KOPT-K1 (cell line): ENCODE measurements around the gene FAM3A.

ENCODE experiments used
- H3K27ac ChIP-seq: fragments of 200-600 bp; sonication (generic); 2 replicates; pipeline ENCODE4 v1.5.1; 2016; ENCODE audit warnings: antibody characterized with exemption, mild to moderate bottlenecking, low read depth, low read length; ENCODE audit not compliant: poor library complexity, severe bottlenecking
- H3K36me3 ChIP-seq: fragments of 200-600 bp; sonication (generic); 2 replicates; pipeline ENCODE4 v1.5.1; 2017; ENCODE audit warnings: antibody characterized with exemption, mild to moderate bottlenecking, low read length, moderate library complexity; ENCODE audit not compliant: insufficient read depth
- H3K9me3 ChIP-seq: fragments of 200-600 bp; sonication (generic); 2 replicates; pipeline ENCODE4 v1.5.1; 2017; ENCODE audit warnings: antibody characterized with exemption, low read length, mild to moderate bottlenecking; ENCODE audit not compliant: insufficient read depth, poor library complexity, severe bottlenecking

Gene FAM3A

DNA sequence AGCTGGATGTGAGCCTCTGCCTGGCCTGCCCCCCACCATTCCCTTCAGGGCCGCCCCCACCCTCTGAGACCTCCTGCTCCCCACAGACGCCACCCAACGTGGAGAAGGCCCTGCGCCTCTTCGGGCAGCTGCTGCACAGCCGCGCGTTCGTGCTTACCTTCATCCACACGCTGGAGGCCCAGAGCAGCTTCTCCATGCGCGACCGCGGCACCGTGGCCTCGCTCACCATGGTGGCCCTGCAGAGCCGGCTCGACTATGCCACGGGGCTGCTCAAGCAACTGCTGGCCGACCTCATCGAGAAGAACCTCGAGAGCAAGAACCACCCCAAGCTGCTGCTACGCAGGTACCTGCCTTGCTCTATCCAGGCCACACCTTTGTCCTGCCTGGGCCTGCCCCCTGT lies 47.8 kb downstream of the FAM3A start:
- H3K9me3 ChIP-seq, result no peaks in the 10 kb centered on the region
- no peak overlapping the region for H3K27ac ChIP-seq
- H3K36me3 ChIP-seq, result peaks cover 72% of the 10 kb centered on the region; the same call in 1 of the 2 replicates

- H3K36me3 ChIP-seq, result peaks cover 72% of the 10 kb centered on the region; the same call in 1 of the 2 replicates
- H3K9me3 ChIP-seq, result no peaks in the 10 kb centered on the region
- no peak overlapping the region for H3K27ac ChIP-seq
Observed at GRCh38 chrX:154467556-154467955, 48.5 kb downstream of the FAM3A start.

GRCh38 chrX:154466907-154467306 lies 49.1 kb downstream of the FAM3A start:
- H3K36me3 ChIP-seq, result peaks cover 76% of the 10 kb centered on the region; the same call in 1 of the 2 replicates
- no peaks in the 10 kb centered on the region for H3K9me3 ChIP-seq
- H3K27ac ChIP-seq, result no peak overlapping the region

DNA sequence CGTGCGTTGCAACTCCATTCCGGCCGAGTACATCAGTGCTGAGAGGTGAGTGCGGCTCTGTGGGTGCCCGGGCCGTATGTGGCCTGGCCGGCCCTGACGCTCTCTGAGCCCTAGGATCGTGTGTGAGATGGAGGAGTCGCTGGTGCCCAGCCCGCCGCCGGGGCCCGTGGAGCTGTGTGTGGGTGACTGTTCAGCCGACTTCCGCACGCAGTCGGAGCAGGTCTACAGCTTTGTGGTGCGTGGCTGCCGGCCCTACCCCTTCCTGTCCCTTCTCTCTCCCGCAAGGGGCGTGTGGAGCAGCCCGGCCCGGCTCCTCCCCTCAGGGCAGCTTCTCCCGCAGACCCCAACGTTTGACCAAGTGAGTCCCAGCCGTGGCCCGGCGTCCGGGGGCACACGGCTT lies 50.0 kb downstream of the FAM3A start:
- H3K27ac ChIP-seq, result no peak overlapping the region
- peaks cover 71% of the 10 kb centered on the region; the same call in 1 of the 2 replicates for H3K36me3 ChIP-seq
- no peaks in the 10 kb centered on the region for H3K9me3 ChIP-seq

DNA sequence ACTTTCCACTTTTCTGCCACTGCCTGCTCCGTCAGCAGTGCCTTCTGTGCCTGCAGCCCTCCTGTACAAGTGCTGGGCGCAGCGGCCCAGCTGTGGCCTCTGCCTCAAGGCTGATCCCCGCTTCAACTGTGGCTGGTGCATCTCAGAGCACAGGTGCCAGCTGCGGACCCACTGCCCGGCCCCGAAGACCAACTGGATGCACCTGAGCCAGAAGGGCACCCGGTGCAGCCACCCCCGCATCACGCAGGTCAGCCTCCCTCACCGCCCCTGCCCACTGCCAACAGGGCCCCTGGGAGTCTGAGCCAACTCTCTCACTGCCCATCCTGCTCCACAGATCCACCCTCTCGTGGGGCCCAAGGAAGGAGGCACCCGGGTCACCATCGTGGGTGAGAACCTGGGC lies 50.4 kb downstream of the FAM3A start:
- Histone ChIP-seq H3K36me3 (peaks cover 67% of the 10 kb centered on the region; the same call in 1 of the 2 replicates), H3K9me3 (no peaks in the 10 kb centered on the region), H3K27ac (no peak overlapping the region)

DNA sequence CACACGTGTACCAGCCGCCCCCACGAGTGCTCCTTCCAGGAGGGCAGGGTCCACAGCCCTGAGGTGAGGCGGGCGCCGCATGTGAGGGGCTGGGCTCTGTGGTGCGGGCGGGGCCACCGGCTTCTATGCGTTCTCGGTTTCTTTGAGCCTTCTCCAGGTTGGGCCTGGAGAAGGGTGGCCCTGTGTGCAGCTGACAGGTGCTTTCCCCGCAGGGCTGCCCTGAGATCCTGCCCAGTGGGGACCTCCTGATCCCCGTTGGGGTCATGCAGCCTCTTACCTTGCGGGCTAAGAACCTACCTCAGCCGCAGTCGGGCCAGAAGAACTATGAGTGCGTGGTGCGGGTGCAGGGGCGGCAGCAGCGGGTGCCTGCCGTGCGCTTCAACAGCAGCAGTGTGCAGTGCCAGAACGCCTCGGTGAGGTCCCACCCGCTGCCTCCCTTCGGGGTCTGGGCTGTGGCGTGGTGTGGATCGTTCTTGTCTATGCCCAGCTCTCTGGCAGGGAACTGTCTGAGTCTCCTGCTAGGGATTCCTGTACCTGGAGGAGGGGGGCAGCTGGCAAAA lies 51.1 kb downstream of the FAM3A start:
- H3K36me3 ChIP-seq, result peaks cover 60% of the 10 kb centered on the region; the same call in 1 of the 2 replicates
- H3K27ac ChIP-seq, result no peak overlapping the region
- no peaks in the 10 kb centered on the region for H3K9me3 ChIP-seq

DNA sequence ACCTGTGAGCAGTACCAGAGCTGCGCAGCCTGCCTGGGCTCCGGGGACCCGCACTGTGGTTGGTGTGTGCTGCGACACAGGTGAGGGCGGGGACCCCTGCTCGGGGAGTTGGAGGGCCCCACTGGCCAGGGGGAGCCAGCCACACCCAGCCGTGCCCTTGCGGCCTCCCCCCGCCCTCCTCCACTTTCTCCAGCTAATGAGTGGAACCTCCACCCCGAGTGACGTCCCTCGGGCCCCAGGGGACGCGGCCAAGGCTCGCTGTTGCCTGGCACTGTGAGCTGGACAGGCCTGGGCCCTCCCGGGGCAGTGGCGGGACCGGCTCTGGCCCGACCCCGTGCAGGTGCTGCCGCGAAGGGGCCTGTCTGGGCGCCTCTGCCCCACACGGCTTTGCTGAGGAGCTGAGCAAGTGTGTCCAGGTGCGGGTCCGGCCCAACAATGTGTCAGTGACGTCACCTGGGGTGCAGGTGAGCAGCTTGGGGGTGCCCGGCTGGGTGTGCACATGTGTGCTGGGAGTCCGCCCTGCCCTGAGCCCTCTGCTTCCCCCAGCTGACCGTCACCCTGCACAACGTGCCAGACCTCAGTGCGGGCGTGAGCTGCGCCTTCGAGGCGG lies 52.3 kb downstream of the FAM3A start:
- Histone ChIP-seq H3K27ac (no peak overlapping the region), H3K36me3 (peaks cover 50% of the 10 kb centered on the region; the same call in 1 of the 2 replicates), H3K9me3 (no peaks in the 10 kb centered on the region)

- H3K36me3 ChIP-seq, result peaks cover 36% of the 10 kb centered on the region; the same call in 1 of the 2 replicates
- no peaks in the 10 kb centered on the region for H3K9me3 ChIP-seq
- H3K27ac ChIP-seq, result no peak overlapping the region
Observed at GRCh38 chrX:154462396-154462795, 53.6 kb downstream of the FAM3A start.

DNA sequence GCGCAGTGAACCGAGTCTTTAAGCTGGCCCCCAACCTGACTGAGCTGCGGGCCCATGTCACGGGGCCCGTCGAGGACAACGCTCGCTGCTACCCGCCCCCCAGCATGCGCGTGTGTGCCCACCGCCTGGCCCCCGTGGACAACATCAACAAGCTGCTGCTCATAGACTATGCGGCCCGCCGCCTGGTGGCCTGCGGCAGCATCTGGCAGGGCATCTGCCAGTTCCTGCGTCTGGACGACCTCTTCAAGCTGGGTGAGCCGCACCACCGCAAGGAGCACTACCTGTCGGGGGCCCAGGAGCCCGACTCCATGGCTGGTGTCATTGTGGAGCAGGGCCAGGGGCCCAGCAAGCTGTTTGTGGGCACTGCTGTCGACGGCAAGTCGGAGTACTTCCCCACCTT lies 55.7 kb downstream of the FAM3A start:
- H3K9me3 ChIP-seq, result no peaks in the 10 kb centered on the region
- H3K27ac ChIP-seq, result no peak overlapping the region

GRCh38 chrX:154459832-154460231 lies 56.2 kb downstream of the FAM3A start:
- H3K9me3 ChIP-seq, result no peaks in the 10 kb centered on the region
- H3K36me3 ChIP-seq, result peaks cover 18% of the 10 kb centered on the region; the same call in 1 of the 2 replicates
- H3K27ac ChIP-seq, result no peak overlapping the region

More for the DNA sequence above, 55.7 kb downstream of the FAM3A start:
- H3K36me3 ChIP-seq, result peaks cover 22% of the 10 kb centered on the region; the same call in 1 of the 2 replicates

- Histone ChIP-seq H3K27ac (peak overlapping the region; percentile 60), H3K36me3 (peaks cover 11% of the 10 kb centered on the region; the same call in 1 of the 2 replicates), H3K9me3 (no peaks in the 10 kb centered on the region)
Observed at GRCh38 chrX:154458954-154459778, 56.9 kb downstream of the FAM3A start.

DNA sequence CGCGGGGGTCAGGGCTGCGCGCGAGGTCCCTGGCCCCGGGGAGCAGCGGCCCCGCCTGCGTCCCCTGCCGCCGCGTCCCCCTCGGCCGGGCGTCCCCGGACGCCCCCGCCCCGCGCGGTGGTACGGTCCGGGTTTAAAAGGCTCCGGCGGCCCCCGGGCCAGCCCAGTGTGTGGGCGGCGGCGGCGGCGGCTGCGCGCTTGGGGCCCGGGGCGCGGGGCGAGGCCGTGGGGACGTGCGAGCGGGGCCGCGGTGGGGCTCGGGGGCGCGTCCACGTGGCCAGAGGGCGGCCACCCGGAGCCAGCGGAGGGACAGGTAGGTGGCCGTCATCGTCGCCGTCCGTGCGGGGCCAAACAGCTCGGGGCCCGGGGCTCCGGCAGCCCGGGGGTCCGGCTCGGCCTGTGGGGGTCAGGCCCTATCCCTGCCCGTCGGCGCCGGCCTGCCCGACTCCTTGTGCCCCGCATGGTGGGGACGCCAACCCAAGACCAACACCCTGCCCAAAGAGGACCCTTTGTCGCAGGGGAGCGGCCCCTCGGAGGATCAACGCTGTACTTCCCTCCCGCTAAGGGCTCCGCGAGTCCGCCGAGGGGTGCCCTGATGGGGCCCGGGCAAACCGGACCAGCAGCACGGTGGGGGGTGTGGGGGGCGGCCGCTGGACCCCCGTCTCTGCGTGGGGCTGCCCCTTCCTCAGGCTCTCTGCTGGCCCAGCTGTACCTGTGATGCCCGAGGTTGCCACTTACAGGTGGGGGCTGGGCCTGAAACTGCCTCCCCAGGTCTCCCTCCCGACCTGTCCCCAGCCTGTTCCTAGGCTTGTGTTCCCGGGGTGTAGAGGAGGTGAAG lies 57.7 kb downstream of the FAM3A start, which contains the start of gene PLXNA3:
PLXNA3 (plus strand) TSS at position 166 of the 838 bp plus-strand sequence. CDS start 1,903 bp downstream, outside the sequence.
- Histone ChIP-seq H3K36me3 (peaks cover 9% of the 10 kb centered on the region; the same call in 1 of the 2 replicates), H3K27ac (peak within 1 kb of the TSS; percentile 60), H3K9me3 (no peaks in the 10 kb centered on the region)

GRCh38 chrX:154457491-154458115 lies 58.4 kb downstream of the FAM3A start:
- H3K27ac ChIP-seq, result peak overlapping the region; percentile 60
- no peaks in the 10 kb centered on the region for H3K9me3 ChIP-seq
- H3K36me3 ChIP-seq, result peaks cover 9% of the 10 kb centered on the region; the same call in 1 of the 2 replicates
